ELF-1 (cell line): Measurements from ENCODE around the gene CX3CL1.
"Not testable (repeated sequence)": the region's sequence is repeated elsewhere in the genome, so short reads cannot be mapped to it uniquely, and the experiment has no call there.

Experiments used
- DNase-seq: peaks from one replicate; pipeline ENCODE4 v3.0.0-alpha.2; 2016; ENCODE audit warnings: low read depth, low spot score

CX3CL1 gene

DNA sequence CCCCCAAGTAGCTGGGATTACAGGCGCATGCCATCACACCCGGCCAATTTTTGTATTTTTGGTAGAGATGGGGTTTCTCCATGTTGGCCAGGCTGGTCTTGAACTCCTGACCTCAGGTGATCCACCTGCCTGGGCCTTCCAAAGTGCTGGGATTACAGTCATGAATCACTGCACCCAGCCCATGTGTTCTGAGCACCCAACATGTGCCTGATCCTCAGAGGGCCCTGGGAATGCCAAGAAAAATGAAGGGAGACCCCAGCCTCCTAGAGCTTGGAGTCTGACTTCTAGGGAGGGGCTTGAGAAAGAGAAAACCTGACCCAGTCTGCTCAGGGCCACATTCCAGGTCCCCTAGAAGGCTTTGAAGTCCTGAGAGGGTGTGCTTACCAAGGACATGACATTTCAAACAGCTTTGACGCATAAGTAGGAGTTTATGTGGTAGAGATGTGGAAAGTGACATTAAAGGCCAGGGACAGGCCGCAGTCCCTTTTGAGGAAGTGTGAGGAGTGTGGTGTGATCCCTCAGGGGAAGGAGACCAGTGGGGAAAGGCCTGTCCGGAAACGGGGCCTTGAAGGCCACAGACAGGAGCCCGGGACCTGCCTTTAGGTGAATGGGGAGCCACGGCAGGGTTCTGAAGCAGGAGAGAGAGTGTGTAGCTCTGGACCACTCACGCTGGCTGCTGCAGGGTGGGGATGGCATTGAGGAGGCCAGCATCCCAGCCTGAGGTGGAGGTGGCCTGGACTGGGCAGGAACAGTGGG, 14.8 kb upstream of the CX3CL1 start:
- no peak for DNase-seq

DNA sequence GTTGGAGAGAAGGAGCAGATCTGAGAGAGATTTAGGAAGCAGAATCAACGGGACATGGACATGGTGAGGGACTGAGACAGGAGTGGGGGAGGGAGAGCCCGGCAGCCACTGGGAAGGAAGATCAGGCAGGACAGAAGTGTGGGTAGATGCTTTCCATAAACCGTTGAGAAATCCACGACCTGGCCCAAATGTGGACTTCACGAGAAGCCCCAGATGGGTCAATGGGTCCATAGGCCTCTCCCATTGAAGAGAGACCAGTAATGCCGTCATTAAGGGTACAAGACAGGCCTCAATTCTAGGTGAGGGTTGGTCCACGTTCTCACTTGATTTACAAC, 14.2 kb upstream of the CX3CL1 start:
- DNase-seq = no peak

GRCh38 chr16:57358527-57359095, 13.7 kb upstream of the CX3CL1 start, which contains the start of gene CCL22:
CCL22 (plus strand) TSS chr16:57358783; CDS start chr16:57358817, 34 bp downstream.
- no peak for DNase-seq

GRCh38 chr16:57360321-57360935, 11.9 kb upstream of the CX3CL1 start:
- DNase-seq = no peak

GRCh38 chr16:57361404-57361803, 10.9 kb upstream of the CX3CL1 start:
- no peak for DNase-seq

DNA sequence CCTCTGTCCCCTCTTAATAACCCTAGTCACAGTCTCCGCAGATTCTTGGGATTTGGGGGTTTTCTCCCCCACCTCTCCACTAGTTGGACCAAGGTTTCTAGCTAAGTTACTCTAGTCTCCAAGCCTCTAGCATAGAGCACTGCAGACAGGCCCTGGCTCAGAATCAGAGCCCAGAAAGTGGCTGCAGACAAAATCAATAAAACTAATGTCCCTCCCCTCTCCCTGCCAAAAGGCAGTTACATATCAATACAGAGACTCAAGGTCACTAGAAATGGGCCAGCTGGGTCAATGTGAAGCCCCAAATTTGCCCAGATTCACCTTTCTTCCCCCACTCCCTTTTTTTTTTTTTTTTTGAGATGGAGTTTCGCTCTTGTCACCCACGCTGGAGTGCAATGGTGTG, 8.1 kb upstream of the CX3CL1 start:
- DNase-seq = no peak

- DNase-seq = no peak
These were observed 5.7 kb upstream of the CX3CL1 start for GRCh38 chr16:57366544-57367040.

DNA sequence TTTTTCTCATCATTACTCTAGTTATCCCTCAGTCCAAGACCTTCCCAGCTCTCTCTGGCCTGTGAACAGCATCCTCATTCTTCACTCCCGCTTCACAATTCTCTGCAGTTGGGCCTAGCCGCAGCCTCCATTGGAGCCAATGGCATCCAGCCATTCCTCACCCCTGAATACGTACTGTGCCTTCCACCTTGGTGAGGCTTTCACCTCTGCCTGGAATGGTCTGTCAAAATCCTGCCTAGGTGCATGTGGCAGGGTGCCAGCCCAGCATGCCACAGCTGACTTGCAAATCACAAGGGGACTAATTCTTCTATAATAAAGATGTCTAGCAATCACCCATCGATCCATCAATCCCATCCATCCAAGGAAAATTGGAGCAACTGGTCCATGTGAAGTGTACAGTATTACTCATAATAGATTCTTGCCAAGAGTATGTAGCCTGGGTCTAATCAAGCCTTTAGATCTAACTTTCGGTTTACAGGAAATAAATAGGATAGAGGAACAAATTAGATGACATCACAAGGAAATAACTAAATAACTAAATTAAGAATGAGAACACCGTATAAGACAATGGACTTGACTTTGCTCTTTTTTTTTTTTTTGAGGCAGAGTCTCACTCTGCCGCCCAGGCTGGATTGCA, 5.1 kb upstream of the CX3CL1 start:
- DNase-seq = no peak

DNA sequence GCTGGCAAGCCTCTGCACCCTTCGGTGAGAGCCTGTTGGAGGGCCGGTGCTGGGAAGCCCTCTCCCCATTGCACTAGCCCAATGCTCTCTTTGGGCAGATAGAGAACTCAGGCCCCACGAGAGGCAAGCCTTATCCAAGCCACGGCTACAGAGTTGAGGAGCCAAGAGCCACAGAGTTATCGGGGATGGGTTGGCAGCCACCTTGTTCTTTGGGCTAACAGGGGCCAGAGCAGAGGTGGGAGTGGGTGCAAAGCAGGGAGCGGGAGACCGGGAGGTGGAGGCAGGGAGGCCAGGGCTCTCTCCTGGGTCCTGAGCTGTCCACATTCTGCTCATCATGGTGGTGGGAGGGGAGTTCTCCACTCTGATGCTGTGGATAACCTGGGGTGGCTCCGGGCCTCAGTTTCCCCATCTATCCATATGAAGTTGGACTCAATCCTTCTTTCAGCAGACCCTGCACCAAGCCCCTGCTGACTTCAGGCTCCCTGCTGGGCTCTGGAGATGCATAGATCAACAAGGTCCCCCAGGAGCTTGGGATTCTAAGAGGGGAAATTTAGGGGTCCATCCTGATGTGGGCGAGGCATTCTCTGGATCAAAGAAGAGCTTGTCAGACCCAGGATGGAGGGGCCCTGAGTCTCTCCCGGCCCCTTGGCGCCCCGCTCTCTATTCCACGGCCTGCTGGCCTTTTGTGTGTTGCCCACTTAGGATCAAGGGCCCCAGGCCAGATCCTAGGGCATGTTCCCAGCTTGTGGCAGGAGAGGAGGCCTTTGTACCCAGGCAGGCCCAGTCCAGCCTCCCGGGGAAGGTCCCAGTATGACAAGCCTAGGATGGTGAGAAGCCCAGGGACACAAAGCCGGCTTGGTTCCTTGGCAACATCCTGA, 557 bp upstream of the CX3CL1 start:
- no peak for DNase-seq

DNA sequence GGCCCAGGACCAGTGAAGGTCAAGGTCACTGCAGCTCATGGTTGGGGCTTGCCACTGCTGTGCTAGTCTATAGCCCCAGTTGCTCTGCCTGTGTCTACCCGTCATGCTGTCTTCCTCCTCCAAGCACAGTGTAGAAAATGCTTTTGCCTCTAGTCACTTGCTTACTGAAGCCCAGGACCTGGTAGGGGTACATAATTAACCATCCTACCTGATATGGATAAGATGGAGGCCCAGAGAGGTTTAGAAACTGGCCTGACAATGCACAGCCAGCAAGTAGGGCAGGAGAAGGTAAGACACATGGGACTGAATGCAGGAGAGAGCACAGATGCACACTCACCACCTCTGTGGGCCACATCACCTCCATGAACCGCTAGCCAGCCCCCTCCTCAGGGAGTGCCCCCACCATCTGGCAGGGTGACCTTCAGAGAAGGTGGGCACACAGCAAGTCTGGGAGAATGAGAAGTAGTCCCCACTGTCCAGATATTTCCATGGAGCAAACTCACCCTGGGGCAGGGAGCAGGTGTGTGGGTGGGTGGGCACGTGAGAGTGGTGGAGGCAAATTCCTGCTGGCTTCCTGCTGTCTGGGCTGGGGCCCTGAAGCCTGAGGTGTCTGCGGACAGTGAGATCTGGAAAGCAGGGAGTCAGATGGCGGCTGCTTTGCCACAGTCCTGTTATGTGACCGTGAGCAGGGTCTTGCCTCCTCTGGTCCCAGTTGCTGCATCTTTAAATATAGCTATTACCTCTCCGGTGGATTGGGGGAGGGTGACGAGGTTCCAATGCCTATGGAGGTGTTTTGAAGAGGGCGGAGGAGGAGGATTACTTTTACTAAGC, 1.0 kb downstream of the CX3CL1 start:
- peak; percentile 43 for DNase-seq

DNA sequence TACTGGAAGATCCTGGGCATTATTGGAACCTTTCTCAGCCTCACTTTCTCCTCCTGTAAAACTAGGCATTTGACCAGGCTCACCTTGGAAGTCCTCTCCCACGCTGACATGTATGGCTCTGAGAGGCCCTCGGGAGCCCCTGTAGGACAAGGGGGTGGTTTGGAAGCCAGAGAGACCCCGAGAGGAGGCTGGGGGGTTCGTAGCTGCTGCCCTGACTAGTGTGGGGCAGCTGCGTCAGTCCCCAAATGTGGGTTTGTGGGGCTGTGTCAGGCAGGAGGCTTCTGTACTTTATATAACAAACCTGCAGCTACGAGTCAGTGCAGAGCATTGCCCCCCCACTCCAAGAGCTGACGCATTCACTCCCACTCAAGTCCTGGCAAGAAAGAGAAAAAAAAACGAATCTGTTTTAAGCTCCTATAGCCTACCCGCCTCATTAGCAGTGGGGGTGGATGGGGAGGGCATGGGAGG, 1.8 kb downstream of the CX3CL1 start:
- DNase-seq = no peak

DNA sequence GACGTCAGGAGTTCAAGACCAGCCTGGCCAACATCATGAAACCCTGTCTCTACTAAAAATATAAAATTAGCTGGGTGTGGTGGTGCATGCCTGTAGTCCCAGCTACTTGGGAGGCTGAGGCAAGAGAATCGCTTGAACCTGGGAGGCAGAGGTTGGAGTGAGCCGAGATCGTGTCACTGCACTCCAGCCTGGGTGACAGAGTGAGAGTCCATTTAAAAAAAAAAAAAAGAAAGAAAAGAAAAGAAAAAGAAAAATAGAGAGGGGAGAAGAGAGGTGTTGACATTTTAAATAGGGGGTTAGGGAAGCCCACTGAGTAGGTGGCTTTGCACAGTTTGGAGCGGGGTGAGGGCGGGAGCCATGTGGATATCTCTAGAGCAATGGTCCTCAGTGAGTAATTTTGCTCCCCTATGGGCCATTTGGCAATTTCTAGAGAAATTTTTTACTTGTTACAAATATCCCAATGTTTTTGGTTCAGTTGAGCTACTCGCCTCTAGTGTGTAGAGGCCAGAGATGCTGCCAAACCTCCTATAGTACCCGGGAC, 2.7 kb downstream of the CX3CL1 start:
- not testable (repeated sequence) for DNase-seq

GRCh38 chr16:57376313-57376818, 4.1 kb downstream of the CX3CL1 start:
- no peak for DNase-seq

- DNase-seq = peak; percentile 79
These were observed 5.0 kb downstream of the CX3CL1 start for GRCh38 chr16:57377080-57377841.

DNA sequence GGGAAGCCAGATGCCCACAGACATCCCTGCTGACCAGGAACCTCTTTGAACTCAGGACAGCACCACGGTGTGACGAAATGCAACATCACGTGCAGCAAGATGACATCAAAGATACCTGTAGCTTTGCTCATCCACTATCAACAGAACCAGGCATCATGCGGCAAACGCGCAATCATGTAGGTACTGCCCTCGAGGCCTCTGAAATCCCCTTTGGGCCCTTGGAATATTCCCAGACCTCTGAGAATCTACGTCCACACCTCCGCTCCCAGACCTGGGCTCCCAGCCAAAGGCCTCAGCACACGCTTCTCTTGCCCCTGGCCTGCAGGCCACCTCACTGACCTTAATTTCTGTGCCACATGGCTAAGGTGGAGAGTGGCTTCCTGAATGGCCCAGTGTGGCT, 7.3 kb downstream of the CX3CL1 start:
- DNase-seq = peak; percentile 26

DNA sequence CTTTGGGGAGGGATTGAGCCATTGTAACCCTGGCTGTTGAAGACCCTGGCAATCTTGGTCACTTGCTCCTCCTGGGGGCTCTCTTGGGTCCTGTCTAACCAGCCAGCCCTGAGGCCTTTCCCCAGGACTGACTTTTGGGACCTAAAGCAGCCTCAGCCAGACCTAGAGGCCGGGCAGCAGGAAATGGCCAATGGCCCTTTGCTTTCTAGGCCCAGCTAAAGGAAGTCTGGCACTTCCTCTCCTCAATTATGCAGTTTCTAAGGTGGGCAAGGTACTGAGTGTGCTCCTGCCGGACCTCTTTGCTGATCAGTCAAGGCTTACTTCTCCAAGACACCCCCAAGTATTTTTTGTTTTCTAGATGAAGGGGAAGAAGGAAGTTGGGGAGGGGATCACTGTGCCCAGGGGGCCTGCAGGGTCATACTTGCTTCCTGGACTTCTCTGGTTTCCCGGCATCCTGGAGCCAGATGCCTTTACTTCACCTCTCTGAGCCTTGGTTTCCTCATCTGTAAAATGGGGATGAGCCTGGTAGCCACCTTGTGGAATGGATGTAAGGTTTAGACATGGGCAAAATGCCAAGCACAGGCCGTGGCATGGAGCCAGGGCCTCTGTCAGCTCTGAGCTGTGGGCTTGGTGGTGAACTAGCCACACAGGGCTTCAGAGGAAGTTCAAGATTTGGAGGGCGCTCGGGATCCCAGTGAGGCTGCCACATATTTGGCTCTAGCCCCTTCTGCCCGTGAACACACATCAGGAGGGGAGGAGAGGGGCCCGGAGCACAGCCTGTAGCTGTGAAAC, 8.6 kb downstream of the CX3CL1 start:
- DNase-seq = no peak

DNA sequence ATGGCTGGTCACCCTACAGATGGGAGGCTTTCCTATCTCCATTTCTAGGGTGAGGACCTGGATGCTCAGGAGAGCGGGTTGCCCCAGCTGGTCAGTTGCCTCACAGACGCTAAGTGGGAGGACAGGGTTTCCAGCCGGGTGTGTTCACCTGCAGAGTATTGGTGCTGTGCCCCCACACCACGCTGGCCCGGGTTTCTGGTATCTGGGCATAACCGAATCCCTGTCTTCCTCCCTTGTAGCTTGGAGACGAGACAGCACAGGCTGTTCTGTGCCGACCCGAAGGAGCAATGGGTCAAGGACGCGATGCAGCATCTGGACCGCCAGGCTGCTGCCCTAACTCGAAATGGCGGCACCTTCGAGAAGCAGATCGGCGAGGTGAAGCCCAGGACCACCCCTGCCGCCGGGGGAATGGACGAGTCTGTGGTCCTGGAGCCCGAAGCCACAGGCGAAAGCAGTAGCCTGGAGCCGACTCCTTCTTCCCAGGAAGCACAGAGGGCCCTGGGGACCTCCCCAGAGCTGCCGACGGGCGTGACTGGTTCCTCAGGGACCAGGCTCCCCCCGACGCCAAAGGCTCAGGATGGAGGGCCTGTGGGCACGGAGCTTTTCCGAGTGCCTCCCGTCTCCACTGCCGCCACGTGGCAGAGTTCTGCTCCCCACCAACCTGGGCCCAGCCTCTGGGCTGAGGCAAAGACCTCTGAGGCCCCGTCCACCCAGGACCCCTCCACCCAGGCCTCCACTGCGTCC, 9.7 kb downstream of the CX3CL1 start:
- no peak for DNase-seq
